ENCODE measurements around the gene CUL1. TPM values are rescaled to one million over a fixed set of nuclear protein-coding genes. Genes with fewer than 3 reads are reported as not detected.

Gene CUL1
- total RNA-seq, 1 experiment from 2014 or later = 53.1 TPM

DNA sequence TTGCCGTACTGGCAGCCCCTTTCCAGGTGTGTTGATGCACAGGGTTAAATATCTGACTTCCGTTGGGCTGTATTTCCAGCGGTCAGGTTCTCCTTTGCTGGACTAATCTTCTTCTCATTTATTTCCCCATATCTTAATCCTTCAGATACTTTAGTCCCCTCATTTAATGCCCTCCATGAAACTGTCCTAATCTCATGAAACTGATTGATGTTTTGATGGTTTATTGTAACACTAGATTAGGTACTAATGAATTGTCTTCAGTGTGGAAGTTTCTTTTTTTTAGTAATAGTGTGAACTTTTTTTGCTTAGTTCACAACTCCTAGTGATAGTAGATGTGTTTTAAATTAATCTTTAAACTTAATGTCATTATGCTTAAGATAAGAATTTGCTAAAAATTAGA lies 6.3 kb downstream of the CUL1 start:
- H3K9ac ChIP-seq (ENCODE audit: low read length) = no peak overlapping the region

More for the DNA sequence above, 6.3 kb downstream of the CUL1 start:
- Histone ChIP-seq H3K27me3 (ENCODE audit: insufficient read depth, low read length) (no peaks in the 10 kb centered on the region), H2AFZ (ENCODE audit: low read depth, low read length, poor library complexity, severe bottlenecking) (no peak overlapping the region), H4K20me1 (ENCODE audit: insufficient read depth) (peaks cover 52% of the 10 kb centered on the region; the same call in 1 of the 2 replicates), H3K36me3 (ENCODE audit: control insufficient read depth in 1 of 2, insufficient read depth in 2 of 2, low read length in 2 of 2) (no peaks in the 10 kb centered on the region), H3K4me3 (replicated peaks in 1 of 2; ENCODE audit: low read depth in 1 of 2, low read length in 2 of 2) (no peak overlapping the region), H3K4me1 (ENCODE audit: control insufficient read depth in 1 of 2, insufficient read depth in 2 of 2, low read length in 2 of 2) (peaks cover 13 to 31% of the 10 kb centered on the region in 2 experiments), H3K27ac (ENCODE audit: low read depth, low read length) (no peak overlapping the region), H3K4me2 (ENCODE audit: low read length) (no peak overlapping the region), H3K79me2 (ENCODE audit: insufficient read depth, low read length) (peaks cover 99% of the 10 kb centered on the region), H3K9me2 (ENCODE audit: insufficient read depth) (no peaks in the 10 kb centered on the region), H3K9me3 (ENCODE audit: control insufficient read depth in 1 of 2, insufficient read depth in 1 of 2, low read depth in 1 of 2, low read length in 2 of 2) (no peaks in the 10 kb centered on the region)
- POLR2A ChIA-PET = no interaction called here
- CTCF ChIA-PET = no interaction called here
- ATAC-seq = no peak
- BruUV-seq (replicated peaks) = no TSS peak
- intact Hi-C loops (cut with micrococcal nuclease) = no loop called here
- DNase-seq (ENCODE audit: low read depth, low spot score) = no peak
- TF ChIP-seq ZFX (IDR thresholded peaks at IDR 0.05) (no peak), EGR1 (IDR thresholded peaks at IDR 0.05; ENCODE audit: low read depth) (no peak), YY1 (IDR thresholded peaks at IDR 0.05; ENCODE audit: extremely low read depth, insufficient replicate concordance, low read depth, low read length) (no peak), ZNF274 (IDR thresholded peaks at IDR 0.05; ENCODE audit: low read depth, low read length) (no peak), POLR2A (IDR thresholded peaks at IDR 0.05; ENCODE audit: borderline replicate concordance, extremely low read depth, insufficient read depth, insufficient read length) (no peak), JUND (IDR thresholded peaks at IDR 0.05) (no peak), SIN3A (IDR thresholded peaks at IDR 0.05; ENCODE audit: low read depth) (no peak), POLR2AphosphoS5 (IDR thresholded peaks at IDR 0.05; ENCODE audit: low read depth, low read length) (no peak), CEBPB (IDR thresholded peaks at IDR 0.05; ENCODE audit: low read depth) (no peak), SRF (IDR thresholded peaks at IDR 0.05; ENCODE audit: low read depth) (no peak), EZH2phosphoT487 (IDR thresholded peaks at IDR 0.05; ENCODE audit: borderline replicate concordance) (no peak), TCF7L2 (IDR thresholded peaks at IDR 0.05; ENCODE audit: borderline replicate concordance, extremely low read depth, insufficient read depth, insufficient read length) (no peak)
- TF ChIP-seq, protein P1, sequence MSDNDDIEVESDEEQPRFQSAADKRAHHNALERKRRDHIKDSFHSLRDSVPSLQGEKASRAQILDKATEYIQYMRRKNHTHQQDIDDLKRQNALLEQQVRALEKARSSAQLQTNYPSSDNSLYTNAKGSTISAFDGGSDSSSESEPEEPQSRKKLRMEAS (IDR thresholded peaks at IDR 0.05) = no peak
- TF ChIP-seq, protein P2, sequence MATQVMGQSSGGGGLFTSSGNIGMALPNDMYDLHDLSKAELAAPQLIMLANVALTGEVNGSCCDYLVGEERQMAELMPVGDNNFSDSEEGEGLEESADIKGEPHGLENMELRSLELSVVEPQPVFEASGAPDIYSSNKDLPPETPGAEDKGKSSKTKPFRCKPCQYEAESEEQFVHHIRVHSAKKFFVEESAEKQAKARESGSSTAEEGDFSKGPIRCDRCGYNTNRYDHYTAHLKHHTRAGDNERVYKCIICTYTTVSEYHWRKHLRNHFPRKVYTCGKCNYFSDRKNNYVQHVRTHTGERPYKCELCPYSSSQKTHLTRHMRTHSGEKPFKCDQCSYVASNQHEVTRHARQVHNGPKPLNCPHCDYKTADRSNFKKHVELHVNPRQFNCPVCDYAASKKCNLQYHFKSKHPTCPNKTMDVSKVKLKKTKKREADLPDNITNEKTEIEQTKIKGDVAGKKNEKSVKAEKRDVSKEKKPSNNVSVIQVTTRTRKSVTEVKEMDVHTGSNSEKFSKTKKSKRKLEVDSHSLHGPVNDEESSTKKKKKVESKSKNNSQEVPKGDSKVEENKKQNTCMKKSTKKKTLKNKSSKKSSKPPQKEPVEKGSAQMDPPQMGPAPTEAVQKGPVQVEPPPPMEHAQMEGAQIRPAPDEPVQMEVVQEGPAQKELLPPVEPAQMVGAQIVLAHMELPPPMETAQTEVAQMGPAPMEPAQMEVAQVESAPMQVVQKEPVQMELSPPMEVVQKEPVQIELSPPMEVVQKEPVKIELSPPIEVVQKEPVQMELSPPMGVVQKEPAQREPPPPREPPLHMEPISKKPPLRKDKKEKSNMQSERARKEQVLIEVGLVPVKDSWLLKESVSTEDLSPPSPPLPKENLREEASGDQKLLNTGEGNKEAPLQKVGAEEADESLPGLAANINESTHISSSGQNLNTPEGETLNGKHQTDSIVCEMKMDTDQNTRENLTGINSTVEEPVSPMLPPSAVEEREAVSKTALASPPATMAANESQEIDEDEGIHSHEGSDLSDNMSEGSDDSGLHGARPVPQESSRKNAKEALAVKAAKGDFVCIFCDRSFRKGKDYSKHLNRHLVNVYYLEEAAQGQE (IDR thresholded peaks at IDR 0.05; ENCODE audit: low read depth) = no peak
- TF ChIP-seq, protein P3, sequence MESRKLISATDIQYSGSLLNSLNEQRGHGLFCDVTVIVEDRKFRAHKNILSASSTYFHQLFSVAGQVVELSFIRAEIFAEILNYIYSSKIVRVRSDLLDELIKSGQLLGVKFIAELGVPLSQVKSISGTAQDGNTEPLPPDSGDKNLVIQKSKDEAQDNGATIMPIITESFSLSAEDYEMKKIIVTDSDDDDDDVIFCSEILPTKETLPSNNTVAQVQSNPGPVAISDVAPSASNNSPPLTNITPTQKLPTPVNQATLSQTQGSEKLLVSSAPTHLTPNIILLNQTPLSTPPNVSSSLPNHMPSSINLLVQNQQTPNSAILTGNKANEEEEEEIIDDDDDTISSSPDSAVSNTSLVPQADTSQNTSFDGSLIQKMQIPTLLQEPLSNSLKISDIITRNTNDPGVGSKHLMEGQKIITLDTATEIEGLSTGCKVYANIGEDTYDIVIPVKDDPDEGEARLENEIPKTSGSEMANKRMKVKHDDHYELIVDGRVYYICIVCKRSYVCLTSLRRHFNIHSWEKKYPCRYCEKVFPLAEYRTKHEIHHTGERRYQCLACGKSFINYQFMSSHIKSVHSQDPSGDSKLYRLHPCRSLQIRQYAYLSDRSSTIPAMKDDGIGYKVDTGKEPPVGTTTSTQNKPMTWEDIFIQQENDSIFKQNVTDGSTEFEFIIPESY (IDR thresholded peaks at IDR 0.05; ENCODE audit: extremely low read depth, insufficient replicate concordance, low read length) = no peak
- RAD21 ChIA-PET (ENCODE audit: low non-redundant PET in 1 of 2, low total read pairs in 2 of 2, uncharacterized antibody in 2 of 2, unreplicated experiment in 2 of 2) = no interaction called here

Measured in HCT116 (cell line).